NCI-H460 (cell line): ENCODE measurements around the gene ABCC1. TPM values are rescaled to one million over a fixed set of nuclear protein-coding genes. Genes with fewer than 3 reads are reported as not detected.

ENCODE experiments used
- DNase-seq: peaks from one replicate; pipeline ENCODE4 v3.0.0-alpha.2; 2016; ENCODE audit warnings: low read depth; ENCODE audit errors: extremely low read depth
- total RNA-seq: library from RNA; depleted of rRNA; stranded (reverse); fragments of >200 nt; shearing (Covaris generic); gene quantifications from 2 replicates; pipeline ENCODE4 v1.2.3, GENCODE V29; 2014

Gene ABCC1
- total RNA-seq, 1 experiment from 2014 or later = 27.7 TPM

DNA sequence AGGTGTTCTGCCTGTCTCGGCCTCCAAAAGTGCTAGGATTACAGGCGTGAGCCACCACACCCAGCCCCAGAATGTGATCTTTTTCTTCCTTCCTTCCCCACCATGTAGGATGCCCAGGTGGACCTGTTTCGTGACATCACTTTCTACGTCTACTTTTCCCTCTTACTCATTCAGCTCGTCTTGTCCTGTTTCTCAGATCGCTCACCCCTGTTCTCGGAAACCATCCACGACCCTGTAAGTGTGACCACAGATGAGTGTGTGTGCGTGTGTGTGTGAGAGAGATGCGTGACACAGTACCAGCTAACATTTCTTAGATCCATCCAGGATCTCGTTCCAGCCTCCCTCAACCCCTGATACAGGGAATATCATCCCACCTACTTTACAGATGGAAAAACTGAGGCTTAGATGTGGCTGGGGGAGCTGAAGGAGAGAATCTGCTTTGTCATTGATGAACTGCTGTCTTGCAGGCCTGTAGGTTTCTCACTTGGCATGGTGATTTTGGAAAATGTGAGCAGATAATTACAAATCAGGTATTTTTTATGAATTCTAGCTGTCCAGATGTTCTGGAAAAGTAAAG, 67.1 kb downstream of the ABCC1 start:
- no peak for DNase-seq

DNA sequence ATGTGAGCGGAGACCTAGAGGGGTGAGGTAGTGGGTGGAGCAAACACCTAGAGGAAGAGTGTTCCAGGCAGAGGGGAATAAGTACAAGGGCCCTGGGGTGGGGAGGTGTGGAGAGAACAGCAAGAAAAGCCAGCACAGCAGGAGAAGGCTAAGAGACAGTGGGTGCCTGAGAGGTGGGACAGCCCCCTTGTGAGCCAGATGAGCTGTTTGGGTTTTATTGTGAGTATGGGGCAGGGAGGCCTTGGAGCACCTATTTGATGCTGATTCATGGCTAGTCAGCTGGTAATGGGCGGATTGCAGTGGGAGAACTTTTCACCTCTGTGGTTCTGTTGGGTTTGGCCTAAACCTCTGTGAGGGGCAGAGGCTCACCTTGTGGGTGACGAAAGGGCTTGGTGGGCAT, 68.4 kb downstream of the ABCC1 start:
- DNase-seq = no peak

DNA sequence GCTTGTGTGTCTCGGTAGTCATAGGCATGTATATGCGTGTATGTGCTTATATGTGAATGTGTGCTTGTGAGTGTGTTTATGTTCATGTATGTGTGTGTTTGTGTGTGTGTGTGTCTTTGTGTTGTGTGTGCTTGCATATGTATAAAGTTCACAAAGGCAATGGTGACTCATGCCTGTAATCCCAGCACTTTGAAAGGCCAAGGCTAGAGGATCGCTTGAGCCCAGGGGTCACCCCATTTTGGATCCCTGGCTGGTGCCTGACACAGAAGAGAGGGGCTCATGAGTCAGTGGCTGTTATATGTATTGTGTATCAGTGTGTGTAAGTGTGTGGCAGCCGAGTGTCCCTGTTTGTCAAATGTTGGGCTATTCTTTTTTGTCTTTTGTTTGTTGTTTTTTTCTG, 69.3 kb downstream of the ABCC1 start:
- no peak for DNase-seq

DNA sequence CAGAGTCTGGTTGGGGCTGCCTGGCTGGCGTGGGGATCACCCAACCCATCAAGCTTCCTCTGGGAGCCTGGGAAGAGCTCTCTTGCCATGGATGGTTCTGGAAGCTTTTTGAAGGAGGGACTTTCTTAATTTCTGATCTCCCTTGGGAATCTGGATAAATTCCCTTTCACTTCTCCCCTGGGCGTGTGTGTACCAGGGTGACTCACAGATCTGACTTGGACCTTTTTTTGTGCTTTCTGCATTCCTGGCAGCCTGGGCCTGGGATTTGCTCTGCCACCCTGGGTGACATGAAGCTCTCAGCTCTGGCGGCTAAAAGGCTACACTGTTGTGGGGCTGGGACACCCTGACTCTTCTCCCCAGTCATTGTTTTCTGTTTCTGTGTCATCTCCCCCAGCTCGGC, 70.1 kb downstream of the ABCC1 start:
- DNase-seq = no peak

DNA sequence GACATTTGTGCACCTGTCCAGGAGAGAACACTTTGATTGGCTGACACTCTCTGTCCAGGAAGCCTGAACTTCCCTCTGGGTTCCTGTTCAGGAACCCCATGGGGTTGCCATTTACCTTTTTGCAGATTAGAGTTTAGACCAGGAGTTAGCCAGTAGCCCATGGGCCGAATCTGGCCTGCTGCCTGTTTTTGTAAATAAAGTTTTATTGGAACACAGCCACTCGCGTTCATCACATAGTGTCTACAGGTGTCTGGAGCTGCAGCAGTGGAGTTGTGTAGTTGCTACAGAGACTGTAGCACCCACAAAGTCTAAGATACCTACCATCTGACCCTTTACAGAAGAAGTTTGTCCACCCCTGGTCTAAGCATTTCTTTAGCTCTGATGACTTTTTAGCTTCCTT, 70.9 kb downstream of the ABCC1 start:
- DNase-seq = no peak

DNA sequence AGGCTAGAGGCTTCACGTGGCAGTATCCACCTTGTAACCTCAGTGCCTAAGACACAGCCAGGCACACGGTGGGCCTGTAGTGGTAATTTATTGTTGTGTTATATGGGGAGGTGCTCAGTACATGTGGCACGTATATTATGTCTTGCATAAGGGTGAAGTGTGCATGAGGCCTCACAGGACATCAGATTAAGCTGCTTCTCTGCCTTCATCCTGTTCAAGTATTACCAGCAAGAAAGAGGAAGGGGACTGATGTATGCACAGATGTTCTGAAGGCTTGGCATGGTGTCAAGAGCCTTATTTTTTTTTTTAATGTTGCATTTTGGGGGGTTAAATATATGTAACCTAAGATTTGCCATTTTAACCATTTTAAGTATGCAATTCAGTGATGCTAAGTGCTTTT, 71.6 kb downstream of the ABCC1 start:
- no peak for DNase-seq

DNA sequence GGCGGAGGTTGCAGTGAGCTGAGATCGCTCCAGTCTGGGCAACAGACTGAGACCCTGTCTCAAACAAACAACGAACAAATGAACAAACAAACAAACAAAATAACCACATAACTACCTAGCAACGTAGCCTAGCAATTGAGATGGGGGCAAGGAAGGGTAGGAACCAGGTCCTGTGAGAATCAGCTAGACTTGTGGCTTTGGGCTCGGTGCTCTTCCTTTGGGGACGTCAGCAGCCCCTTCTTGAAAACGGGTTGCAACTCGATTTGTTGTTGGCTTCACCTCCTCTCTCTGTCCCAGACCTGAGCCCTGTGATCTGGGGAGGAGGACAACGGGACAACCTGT, 72.2 kb downstream of the ABCC1 start:
- no peak for DNase-seq

DNA sequence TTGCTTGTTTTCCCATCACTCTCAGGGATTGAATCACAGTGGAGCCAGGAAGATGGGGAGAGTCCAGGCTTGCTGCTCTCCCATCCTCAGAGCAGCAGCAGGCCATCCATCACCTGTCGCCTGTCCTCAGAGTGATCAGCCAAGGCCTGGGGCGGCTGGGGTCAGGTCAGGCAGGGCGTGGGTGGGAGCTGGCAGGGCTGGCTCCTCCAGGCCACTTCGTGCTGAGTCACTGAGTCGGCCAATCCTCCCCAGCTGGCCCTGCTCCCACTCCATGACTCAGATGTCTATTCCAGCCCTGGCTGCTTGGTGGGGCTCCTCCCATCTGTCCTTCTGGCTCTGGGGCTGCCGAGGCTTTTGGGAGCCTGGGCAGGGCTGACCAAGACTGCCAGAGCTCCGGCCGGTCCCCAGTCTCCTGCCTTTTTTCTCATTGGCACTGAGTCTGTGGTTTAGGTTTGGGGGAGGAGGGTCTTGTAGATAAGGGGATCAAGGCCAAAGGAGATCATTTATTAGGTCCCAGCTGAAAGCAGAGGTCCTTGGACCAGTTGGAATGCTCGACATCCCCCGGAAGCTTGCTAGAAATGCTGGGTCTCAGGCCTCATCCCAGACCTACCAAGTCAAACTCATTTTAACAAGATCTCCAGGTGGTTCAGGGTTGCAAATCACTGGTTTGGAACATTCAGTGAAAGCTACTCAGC, 72.7 kb downstream of the ABCC1 start:
- DNase-seq = peak; percentile 96

DNA sequence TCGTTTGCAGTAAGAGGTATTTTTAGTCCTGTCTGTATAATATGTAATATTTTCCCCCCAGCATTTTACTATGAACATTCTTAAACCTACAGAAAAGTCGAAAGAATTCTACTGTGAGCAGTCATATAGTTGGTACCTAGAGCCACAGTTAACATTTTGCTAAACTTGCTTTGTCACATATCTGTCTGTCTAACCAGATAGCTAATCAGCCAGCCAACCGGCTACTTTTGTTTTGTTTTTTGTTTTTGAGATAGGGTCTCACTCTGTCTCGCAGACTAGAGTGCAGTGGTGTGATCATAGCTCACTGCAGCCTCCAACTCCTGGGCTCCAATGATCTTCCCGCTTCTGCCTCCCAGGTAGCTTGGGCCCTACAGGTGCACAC, 73.3 kb downstream of the ABCC1 start:
- DNase-seq = no peak

DNA sequence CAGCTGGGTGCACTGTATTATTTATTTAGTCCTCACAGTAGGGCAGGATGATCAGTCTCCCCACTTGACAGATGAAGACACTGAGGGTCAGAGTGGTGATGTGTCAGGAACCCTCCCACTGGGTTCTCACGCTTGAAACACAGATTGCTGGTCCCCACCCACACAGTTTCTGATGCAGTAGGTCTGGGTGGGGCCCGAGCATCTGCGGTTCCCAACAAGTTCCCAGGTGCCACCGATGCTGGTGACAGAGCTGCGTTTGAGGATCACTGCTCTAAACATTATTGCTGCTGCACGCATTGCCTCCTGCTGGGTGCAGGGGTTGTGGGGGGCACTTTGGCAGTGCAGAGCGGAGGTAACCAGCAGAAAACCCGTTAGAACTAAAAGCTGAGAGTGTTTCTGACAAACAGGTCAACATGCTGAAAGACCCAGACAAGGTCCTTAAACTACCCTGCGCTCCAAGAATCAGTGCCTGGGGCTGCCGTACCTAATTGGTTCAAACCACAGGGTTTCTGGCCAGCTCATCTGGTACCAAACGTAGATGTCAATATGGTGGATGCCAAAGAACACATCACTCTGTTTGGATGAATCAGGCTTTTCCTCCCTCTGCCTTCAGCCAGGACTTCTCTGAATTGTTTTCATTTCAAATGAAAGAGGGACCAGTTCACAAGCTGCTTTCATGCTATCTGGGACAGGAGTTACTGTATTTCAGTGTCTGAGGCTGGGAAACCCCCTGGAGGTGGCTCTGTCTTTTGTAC, 76.0 kb downstream of the ABCC1 start:
- no peak for DNase-seq

DNA sequence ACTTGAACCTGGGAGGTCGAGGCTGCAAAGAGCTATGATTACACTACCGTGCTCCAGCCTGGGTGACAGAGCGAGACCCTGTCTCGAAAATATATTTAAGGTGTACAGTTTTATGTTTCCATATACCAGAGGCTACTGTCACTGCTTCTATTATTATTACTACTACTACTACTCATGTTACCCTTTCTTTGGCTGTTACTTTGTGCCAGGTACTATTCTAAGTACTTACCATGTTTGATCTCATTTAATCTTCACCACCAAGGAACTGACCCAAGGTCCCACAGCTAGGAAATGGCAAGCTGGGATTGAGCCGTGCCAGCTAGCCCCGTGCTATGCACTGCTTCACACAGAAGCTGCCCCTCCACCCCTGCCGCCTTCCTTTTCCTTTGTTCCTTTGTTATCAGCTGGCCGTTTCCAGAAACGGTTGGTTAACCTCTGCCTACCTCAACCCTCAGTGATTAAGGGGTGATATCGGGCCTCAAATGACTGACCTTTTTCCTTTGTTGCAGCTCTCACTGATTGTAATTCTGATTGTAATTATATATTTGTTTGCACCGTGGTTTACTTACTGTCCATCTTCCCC, 78.4 kb downstream of the ABCC1 start:
- no peak for DNase-seq

DNA sequence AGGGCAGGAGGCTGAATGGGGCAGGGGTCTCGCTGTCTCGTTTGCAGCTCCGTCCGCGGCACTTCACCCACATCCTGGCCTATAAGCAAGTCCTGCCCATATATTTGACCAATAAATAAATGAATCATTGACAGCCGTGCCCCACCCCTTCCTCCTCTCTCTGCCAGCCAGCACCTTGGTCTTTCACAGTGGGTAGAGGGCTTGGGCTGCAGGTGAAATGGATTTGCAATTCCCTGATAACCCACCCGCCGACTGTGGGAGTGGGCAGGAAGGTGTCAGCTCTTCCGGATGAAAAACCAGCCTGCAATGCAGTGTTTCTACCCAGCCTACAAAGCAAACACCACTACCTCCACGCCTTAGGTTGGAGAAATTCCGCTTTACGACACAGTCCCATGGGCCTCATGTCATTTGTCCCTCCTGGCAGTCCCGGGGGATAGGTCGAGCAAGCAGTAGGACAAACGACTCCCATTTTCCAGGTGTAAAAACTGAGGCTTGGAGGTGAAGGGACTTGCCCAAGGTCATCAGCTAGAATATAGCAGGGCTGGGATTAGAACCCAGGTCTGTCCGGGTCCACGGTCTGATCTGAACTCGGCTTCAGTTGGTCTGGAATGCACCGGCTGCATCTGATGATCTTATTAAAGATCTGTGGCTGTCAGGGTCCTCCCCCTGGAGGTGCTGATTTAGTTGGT, 79.0 kb downstream of the ABCC1 start:
- no peak for DNase-seq

DNA sequence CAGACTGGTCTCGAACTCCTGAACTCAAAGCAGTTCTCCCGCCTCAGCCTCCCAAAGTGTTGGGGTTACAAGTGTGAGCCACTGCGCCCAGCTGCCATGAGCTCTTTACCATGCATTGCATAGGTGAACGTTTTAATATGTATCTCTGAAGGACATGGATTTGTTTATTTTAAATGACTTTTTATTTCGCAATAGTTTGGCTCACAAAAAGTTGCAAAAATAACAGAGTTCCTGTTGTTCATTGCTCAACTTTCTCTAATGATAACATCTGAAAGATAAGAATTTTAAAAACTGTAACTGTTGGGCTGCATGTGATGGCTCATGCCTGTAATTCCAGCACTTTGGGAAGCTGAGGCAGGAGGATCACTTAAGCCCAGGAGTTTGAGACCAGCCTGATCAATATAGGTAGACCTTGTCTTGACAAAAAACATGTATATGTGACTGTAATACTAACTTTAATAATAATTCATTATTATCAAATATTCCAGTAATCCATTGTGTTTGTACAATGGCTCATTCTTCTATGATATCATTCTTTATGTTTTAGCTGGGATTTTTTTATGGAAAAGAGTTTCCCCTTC, 80.1 kb downstream of the ABCC1 start:
- DNase-seq = no peak

DNA sequence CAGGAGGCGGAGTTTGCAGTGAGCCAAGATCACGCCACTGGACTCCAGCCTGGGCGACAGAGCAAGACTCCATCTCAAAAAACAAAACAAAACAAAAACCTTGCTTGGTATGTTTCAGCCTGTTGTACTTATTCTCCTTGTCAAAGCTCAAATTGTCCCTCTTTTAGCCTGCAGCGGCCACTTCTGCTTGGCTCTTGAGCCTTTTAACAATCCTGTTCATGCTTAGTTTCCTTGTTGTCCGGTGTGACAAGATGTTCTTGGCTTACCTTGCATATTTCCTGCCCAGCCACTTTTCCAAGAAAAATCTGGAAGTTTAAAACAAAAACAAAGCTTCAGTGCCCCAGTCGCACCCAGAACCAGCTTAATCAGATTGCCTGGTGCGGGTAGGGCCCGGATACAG, 81.0 kb downstream of the ABCC1 start:
- no peak for DNase-seq

DNA sequence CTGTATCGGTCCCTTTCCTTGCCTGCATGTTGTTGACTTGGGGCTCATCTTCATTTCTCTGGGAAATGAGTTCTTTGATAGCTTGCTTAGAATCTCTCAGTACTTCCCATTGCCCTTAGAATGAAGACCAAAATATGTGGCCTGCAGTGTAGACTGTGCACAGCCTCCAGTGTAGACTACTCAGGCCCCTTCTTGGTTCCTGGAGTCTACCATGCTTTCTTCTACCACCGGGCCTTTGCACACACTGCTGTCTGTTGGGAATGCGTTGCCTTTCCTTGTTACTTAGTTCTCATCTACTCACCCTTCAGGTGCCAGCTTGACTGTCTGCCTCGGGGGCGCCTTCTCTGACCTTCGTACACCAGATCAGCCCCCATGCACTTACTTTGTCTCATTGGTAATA, 82.0 kb downstream of the ABCC1 start:
- DNase-seq = no peak

DNA sequence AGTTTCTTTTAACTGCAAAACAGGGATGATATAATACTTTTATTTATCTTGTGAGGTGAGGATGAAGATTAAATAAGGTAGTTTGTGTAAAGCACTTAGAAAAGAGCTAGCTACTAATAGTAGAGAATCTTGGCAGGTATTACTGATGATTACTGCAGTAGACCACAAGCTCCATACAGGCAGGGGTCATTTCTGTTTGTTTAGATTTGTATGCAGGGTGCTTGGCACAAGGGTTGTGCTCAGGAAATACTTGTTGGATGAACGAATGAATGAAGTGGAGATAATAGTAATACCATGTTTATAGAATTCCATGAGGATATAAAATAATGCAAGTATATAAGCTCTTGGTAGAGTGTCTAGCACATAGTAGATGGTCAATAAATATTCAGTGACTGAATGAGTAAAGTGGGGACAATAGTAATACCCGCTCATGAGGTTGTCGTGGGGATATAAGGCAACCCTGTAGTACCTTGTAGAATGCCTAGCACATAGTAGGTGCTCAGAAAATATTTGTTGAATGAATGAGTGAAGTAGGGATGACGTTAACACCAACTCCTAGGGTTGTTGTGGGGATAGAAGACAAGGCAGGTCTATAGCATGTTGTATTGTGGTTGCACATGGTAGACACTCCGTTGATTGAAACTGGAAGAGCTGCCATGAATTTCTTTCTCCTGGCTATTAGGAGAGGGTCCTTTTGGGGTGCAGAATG, 83.0 kb downstream of the ABCC1 start:
- DNase-seq = no peak

DNA sequence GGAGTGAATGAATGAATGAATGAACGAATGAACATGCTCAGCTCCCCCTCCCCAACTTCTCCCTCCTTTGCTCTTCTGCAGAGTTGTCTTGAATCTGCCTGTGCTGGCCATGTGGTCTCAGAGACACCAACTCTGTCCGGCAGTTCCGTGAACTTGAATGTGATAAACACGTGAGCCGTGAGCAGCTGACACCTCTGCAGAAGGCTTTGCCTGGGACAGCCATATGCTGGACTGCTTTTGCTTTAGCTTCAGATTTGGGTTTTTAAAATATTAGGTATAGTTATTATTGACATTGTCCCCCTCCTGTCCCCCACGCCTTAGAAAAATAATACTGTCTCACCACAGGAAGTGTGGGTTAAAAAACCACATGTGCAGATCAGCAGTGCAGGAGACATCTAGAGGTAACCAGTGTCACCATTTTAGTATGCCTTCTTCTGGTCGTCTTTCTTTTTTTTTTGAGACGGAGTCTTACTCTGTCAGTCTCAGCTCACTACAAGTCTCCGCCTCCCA, 83.8 kb downstream of the ABCC1 start:
- DNase-seq = no peak

DNA sequence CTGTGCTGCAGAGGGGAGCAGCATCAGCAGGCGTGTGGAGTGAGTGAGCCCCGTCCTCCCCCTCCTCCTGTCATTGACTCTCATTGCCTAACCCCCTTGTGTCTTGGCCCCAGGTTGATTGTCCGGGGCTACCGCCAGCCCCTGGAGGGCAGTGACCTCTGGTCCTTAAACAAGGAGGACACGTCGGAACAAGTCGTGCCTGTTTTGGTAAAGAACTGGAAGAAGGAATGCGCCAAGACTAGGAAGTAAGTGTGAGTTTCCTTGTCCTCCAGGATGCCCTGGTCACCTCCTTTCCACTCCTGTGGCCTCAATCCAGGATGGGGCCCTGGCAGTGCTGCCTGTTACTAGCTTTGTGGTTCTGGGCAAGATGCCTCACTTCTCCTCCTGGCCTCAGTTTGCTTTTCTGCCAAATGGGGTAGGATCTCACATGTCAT, 87.0 kb downstream of the ABCC1 start:
- DNase-seq = no peak

DNA sequence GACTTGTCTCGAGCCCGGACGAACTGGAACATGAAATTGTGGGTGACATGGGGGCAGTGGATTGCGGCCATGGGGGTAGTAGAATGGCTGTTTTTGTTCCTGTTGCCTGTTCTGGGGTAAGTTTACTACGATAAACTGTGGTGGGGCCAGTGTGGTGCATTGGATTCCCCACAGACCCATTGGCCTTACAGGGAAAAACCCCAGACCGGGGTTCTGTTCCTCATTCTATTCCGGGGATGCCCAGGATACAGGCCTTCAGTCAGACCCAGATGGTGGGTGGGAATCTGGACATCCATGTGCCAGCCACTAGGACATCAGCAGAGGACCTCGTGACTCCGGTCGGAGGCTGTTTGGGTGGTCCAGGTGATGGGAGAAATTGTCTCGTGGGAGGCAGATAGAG, 88.1 kb downstream of the ABCC1 start:
- DNase-seq = no peak

DNA sequence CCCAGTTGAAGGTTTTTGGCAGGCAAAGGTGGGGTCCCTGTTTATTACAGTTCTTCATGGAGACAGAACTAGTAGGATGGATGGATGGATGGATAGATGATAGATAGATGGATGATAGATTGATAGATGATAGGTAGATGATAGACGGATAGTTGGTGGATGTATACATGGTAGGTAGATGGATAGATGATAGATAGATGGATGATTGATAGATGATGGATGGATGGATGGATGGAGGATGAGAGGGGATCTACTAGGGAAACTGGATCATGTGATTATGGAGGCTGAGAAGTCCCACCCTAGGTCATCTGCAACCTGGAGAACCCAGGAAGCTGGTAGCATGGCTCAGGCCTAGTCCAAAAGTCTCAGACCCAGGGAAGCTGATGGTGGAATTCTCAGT, 88.6 kb downstream of the ABCC1 start:
- no peak for DNase-seq
